Lung (tissue), 12 donors: ENCODE data around the gene ITGB1BP1. TPM values are rescaled to one million over a fixed set of nuclear protein-coding genes. Genes with fewer than 3 reads are reported as not detected.

ENCODE experiments used
- ATAC-seq: fragments of 200-7000 bp; cut with Tn5 transposase; one replicate; pipeline ENCODE4 v1.9.1; 2020; ENCODE audit warnings: moderate number of reproducible peaks; ENCODE audit not compliant: insufficient read depth, low FRiP score
- DNase-seq, 3 donors: peaks; one replicate each; pipeline ENCODE4 v3.0.0-alpha.2; 2013 to 2017
- H3K27ac ChIP-seq, 2 donors: one replicate each; pipeline ENCODE4 v1.5.1; 2013; ENCODE audit warnings: mild to moderate bottlenecking in 2 of 2, moderate library complexity in 2 of 2, control low read depth in 1 of 2, inconsistent platforms in 1 of 2, low read depth in 1 of 2, low read length in 1 of 2
- H3K27me3 ChIP-seq, 3 donors: one replicate each; pipeline ENCODE4 v1.5.1; 2013; ENCODE audit warnings: low read length in 2 of 3; ENCODE audit not compliant: control insufficient read depth in 3 of 3, insufficient read depth in 3 of 3
- H3K36me3 ChIP-seq, 4 donors: one replicate each; pipeline ENCODE4 v1.5.1; 2013; ENCODE audit warnings: low read length in 4 of 4, mild to moderate bottlenecking in 1 of 4, moderate library complexity in 1 of 4; ENCODE audit not compliant: control insufficient read depth in 4 of 4, insufficient read depth in 4 of 4
- H3K4me1 ChIP-seq, 5 donors: one replicate each; pipeline ENCODE4 v1.5.1; 2013; ENCODE audit warnings: low read length in 5 of 5, mild to moderate bottlenecking in 2 of 5, moderate library complexity in 1 of 5; ENCODE audit not compliant: control insufficient read depth in 5 of 5, insufficient read depth in 5 of 5
- H3K4me3 ChIP-seq: one replicate; pipeline ENCODE4 v1.5.1; 2013; ENCODE audit warnings: mild to moderate bottlenecking, control low read depth, moderate library complexity
- H3K9ac ChIP-seq, 2 donors: one replicate each; pipeline ENCODE4 v1.5.1; 2013; ENCODE audit warnings: low read length in 2 of 2, control low read depth in 1 of 2; ENCODE audit not compliant: insufficient read depth in 1 of 2
- H3K9me3 ChIP-seq, 4 donors: one replicate each; pipeline ENCODE4 v1.5.1; 2013; ENCODE audit warnings: low read length in 3 of 4, mild to moderate bottlenecking in 1 of 4, moderate library complexity in 1 of 4; ENCODE audit not compliant: control insufficient read depth in 4 of 4, insufficient read depth in 3 of 4
- CTCF ChIP-seq: IDR thresholded peaks from 2 replicates; pipeline ENCODE4 v1.5.1; 2012; ENCODE audit warnings: mild to moderate bottlenecking; ENCODE audit errors: control extremely low read depth, extremely low read depth
- WGBS, 2 donors: extraction: QIAGEN DNeasy Blood & Tissue Kit; methylation state at CpG; one replicate each; pipeline ENCODE4 v1.1.7; 2013; 5-methylcytosine and 5-hydroxymethylcytosine counted together
- polyA plus RNA-seq, 2 donors: library from polyadenylated mRNA; stranded (reverse); fragments of 200-250 nt; gene quantifications; one replicate each; pipeline ENCODE4 v1.2.1, GENCODE V29; 2013
- total RNA-seq, 2 donors: library from RNA; depleted of rRNA in 1 of 2; stranded (reverse); fragments of >200 nt in 1 of 2; gene quantifications; one replicate each; pipeline ENCODE4 v1.2.1, GENCODE V29; 2014 to 2021
- donor health status: control.
- donor health status: control.
- donor health status: Bipolar disorder and iron deficiency.
- donor health status: healthy.
- donor health status: DM: yes; HTN: yes; CAD: no.

The ITGB1BP1 gene
- total and polyA plus RNA-seq, 4 donors: 32.4 to 100 (median 62.6) TPM

GRCh38 chr2:9355716-9356115, 67.6 kb downstream of the ITGB1BP1 start:
- peak overlapping the region in 1 of 2 donors; percentile 11 for H3K9ac ChIP-seq
- peaks cover 0 to 12% (median 0%) of the 10 kb centered on the region in 5 donors for H3K4me1 ChIP-seq
- no peak overlapping the region for H3K27ac ChIP-seq
- DNase-seq (peak in 1 of 3 donors; percentile 25), ATAC-seq (no peak)
- TF ChIP-seq CTCF: no peak
- H3K36me3 ChIP-seq: peaks cover 9 to 31% (median 18%) of the 10 kb centered on the region in 4 donors
- 78% methylated on average over 4 of the region's 4 CpGs for WGBS, 2 donors
- H3K4me3 ChIP-seq: no peak overlapping the region
- H3K9me3 ChIP-seq: no peaks in the 10 kb centered on the region
- H3K27me3 ChIP-seq: no peaks in the 10 kb centered on the region

GRCh38 chr2:9355270-9355669, 68.1 kb downstream of the ITGB1BP1 start:
- ATAC-seq (no peak), DNase-seq (no peak)
- H3K27ac ChIP-seq: no peak overlapping the region
- no peaks in the 10 kb centered on the region for H3K9me3 ChIP-seq
- WGBS, 2 donors: 86 to 95% methylated on average over 3 of the region's 3 CpGs
- H3K4me3 ChIP-seq: no peak overlapping the region
- no peak for TF ChIP-seq CTCF
- no peak overlapping the region for H3K9ac ChIP-seq
- H3K4me1 ChIP-seq: peaks cover 0 to 12% (median 0%) of the 10 kb centered on the region in 5 donors
- peaks cover 9 to 31% (median 20%) of the 10 kb centered on the region in 4 donors for H3K36me3 ChIP-seq
- no peaks in the 10 kb centered on the region for H3K27me3 ChIP-seq

GRCh38 chr2:9354318-9354717, 69.0 kb downstream of the ITGB1BP1 start:
- no peak for DNase-seq
- Histone ChIP-seq H3K27me3 (no peaks in the 10 kb centered on the region), H3K27ac (no peak overlapping the region), H3K36me3 (peaks cover 9 to 30% (median 17%) of the 10 kb centered on the region in 4 donors), H3K9ac (no peak overlapping the region), H3K4me3 (no peak overlapping the region), H3K4me1 (peaks cover 0 to 12% (median 0%) of the 10 kb centered on the region in 5 donors), H3K9me3 (no peaks in the 10 kb centered on the region)
- no peak for ATAC-seq
- WGBS, 2 donors: 96% methylated on average over 12 of the region's 12 CpGs
- no peak for TF ChIP-seq CTCF

Other genes with a start within 250 kb of the ITGB1BP1 start
- gene ASAP2, start 216.7 kb downstream of the ITGB1BP1 start, total RNA-seq: 10 to 100 TPM; 19.2 to 30.9 TPM
- 10 to 100 TPM in 1 of 2 donors, 1 to 10 TPM in 1; 7.4 to 14.8 TPM for gene ASAP2, start 216.7 kb downstream of the ITGB1BP1 start, polyA plus RNA-seq
- 10 to 100 TPM; 23.7 to 25.9 TPM for gene CPSF3, start 126 bp upstream of the ITGB1BP1 start, total RNA-seq
- gene CPSF3, start 126 bp upstream of the ITGB1BP1 start, polyA plus RNA-seq: 10 to 100 TPM; 15.6 to 17.8 TPM
- 10 to 100 TPM; 29.4 to 41.8 TPM for gene IAH1, start 51.0 kb upstream of the ITGB1BP1 start, total RNA-seq
- gene IAH1, start 51.0 kb upstream of the ITGB1BP1 start, polyA plus RNA-seq: 10 to 100 TPM; 45.2 to 73.5 TPM
- gene ADAM17, start 132.3 kb upstream of the ITGB1BP1 start, total RNA-seq: 10 to 100 TPM; 52.8 to 56.1 TPM
- 10 to 100 TPM; 16.8 to 29.6 TPM for gene ADAM17, start 132.3 kb upstream of the ITGB1BP1 start, polyA plus RNA-seq
- gene YWHAQ, start 207.5 kb upstream of the ITGB1BP1 start, total RNA-seq: 100 to 1,000 TPM; 271 to 275 TPM
- gene YWHAQ, start 207.5 kb upstream of the ITGB1BP1 start, polyA plus RNA-seq: 100 to 1,000 TPM in 1 of 2 donors, 10 to 100 TPM in 1; 94.6 to 173 TPM